Measurements from ENCODE around the gene ADAMTSL1. TPM values are rescaled to one million over a fixed set of nuclear protein-coding genes. Genes with fewer than 3 reads are reported as not detected.

Gene ADAMTSL1
- total RNA-seq, 1 experiment from 2014 or later = 1.2 TPM

DNA sequence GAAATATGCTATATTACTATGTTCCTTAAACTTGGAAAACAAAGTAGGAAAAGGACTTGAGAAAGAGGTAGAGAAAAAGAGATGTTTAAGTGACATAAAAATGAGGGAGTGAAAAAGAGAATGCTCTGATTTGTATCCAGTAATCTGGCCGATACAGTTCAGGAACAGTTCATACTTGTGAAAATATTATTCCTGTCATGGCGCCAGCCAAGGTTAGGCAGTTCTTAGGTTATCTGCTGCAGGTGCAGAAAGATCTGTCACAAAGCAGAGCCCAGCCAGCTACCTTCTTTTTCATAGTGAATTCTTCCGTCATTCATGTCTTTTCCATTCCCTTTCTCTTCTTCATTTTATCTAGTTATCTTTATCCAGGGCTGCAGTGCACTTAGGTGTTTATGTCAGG, 256.3 kb downstream of the ADAMTSL1 start:
- no peaks in the 10 kb centered on the region for H3K4me1 ChIP-seq (ENCODE audit: insufficient read depth, low read length)
- no peak overlapping the region for H2AK5ac ChIP-seq (ENCODE audit: insufficient read length, low read length)
- WGBS (ENCODE audit: extremely low coverage, insufficient read length, low lambda C conversion rate) = no CpG with 5 or more reads among the region's 3 CpGs
- no peak overlapping the region for H3K14ac ChIP-seq (ENCODE audit: insufficient read depth, low read length)
- Mint-ChIP-seq H3K9me3 (no peaks in the 10 kb centered on the region), H3K4me1 (no peaks in the 10 kb centered on the region), H3K27me3 (ENCODE audit: low read depth) (no peaks in the 10 kb centered on the region), H3K27ac (no peak overlapping the region), H3K36me3 (ENCODE audit: insufficient read depth in 1 of 3, low read depth in 3 of 3) (no peaks in the 10 kb centered on the region), H3K4me3 (no peak overlapping the region)
- no peak overlapping the region for H4K91ac ChIP-seq (ENCODE audit: insufficient read length, low read depth, low read length)
- H3T11ph ChIP-seq (ENCODE audit: low read length) = no peak overlapping the region
- H4K5ac ChIP-seq (ENCODE audit: insufficient read length, low read depth, low read length) = no peak overlapping the region
- H3K23ac ChIP-seq (ENCODE audit: insufficient read length, low read depth, low read length) = no peak overlapping the region
- no peaks in the 10 kb centered on the region for H4K20me1 ChIP-seq (ENCODE audit: control insufficient read depth, insufficient read depth, insufficient read length)
- DNase-seq = no peak
- no peak overlapping the region for H2BK12ac ChIP-seq (ENCODE audit: insufficient read length, low read depth, low read length)
- H3K27ac ChIP-seq (ENCODE audit: insufficient read length, low read depth, low read length) = no peak overlapping the region
- H3K9me3 ChIP-seq (ENCODE audit: control insufficient read depth, low read depth, low read length) = no peaks in the 10 kb centered on the region
- no peak overlapping the region for H3K18ac ChIP-seq (ENCODE audit: insufficient read length, low read depth, low read length)
- H2BK20ac ChIP-seq (ENCODE audit: low read depth, low read length, poor library complexity, severe bottlenecking) = no peak overlapping the region
- no peak overlapping the region for H3K4ac ChIP-seq (ENCODE audit: low read depth, low read length)
- no peak overlapping the region for H3K56ac ChIP-seq (ENCODE audit: insufficient read length, low read depth, low read length)
- no peaks in the 10 kb centered on the region for H3K79me2 ChIP-seq (ENCODE audit: insufficient read depth, low read length)
- no peaks in the 10 kb centered on the region for H3K23me2 ChIP-seq (ENCODE audit: insufficient read length, low read depth, low read length, poor library complexity, severe bottlenecking)
- H3K9ac ChIP-seq (ENCODE audit: extremely low read depth, insufficient read length, low read length) = no peak overlapping the region
- H3K79me1 ChIP-seq (ENCODE audit: insufficient read depth, low read depth, low read length, poor library complexity, severe bottlenecking) = no peaks in the 10 kb centered on the region
- H3K4me2 ChIP-seq (ENCODE audit: insufficient read depth, insufficient read length, low read length) = no peak overlapping the region
- no peaks in the 10 kb centered on the region for H3K27me3 ChIP-seq (ENCODE audit: insufficient read depth, low read length)
- H2AFZ ChIP-seq (ENCODE audit: low read length) = no peak overlapping the region
- no peak overlapping the region for H2BK15ac ChIP-seq (ENCODE audit: low read depth, low read length)
- no peak overlapping the region for H2BK120ac ChIP-seq (ENCODE audit: low read depth, low read length, poor library complexity, severe bottlenecking)
- no peak overlapping the region for H4K8ac ChIP-seq (replicated peaks; ENCODE audit: insufficient read length, low read depth, low read length)
- no peak overlapping the region for H2BK5ac ChIP-seq (ENCODE audit: insufficient read length, low read length)
- TF ChIP-seq, protein P1, sequence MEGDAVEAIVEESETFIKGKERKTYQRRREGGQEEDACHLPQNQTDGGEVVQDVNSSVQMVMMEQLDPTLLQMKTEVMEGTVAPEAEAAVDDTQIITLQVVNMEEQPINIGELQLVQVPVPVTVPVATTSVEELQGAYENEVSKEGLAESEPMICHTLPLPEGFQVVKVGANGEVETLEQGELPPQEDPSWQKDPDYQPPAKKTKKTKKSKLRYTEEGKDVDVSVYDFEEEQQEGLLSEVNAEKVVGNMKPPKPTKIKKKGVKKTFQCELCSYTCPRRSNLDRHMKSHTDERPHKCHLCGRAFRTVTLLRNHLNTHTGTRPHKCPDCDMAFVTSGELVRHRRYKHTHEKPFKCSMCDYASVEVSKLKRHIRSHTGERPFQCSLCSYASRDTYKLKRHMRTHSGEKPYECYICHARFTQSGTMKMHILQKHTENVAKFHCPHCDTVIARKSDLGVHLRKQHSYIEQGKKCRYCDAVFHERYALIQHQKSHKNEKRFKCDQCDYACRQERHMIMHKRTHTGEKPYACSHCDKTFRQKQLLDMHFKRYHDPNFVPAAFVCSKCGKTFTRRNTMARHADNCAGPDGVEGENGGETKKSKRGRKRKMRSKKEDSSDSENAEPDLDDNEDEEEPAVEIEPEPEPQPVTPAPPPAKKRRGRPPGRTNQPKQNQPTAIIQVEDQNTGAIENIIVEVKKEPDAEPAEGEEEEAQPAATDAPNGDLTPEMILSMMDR (conservative IDR thresholded peaks at IDR 0.05) = no peak

Data from H9 (cell line).